Ishikawa (cell line): Measurements from ENCODE around the gene NIPA2.

Experiments used
- CEBPB ChIP-seq: IDR thresholded peaks from 2 replicates; pipeline ENCODE4 v1.6.1; 2012
- CREB1 ChIP-seq: IDR thresholded peaks from 2 replicates; pipeline ENCODE4 v1.6.1; 2012; ENCODE audit warnings: low read depth
- EGR1 ChIP-seq: IDR thresholded peaks from 2 replicates; pipeline ENCODE4 v1.6.1; 2012
- EP300 ChIP-seq: IDR thresholded peaks from 2 replicates; pipeline ENCODE4 v1.6.1; 2012; ENCODE audit warnings: borderline replicate concordance
- FOXM1 ChIP-seq: IDR thresholded peaks from 2 replicates; pipeline ENCODE4 v1.6.1; 2012; ENCODE audit warnings: low read depth, borderline replicate concordance
- MAX ChIP-seq: IDR thresholded peaks from 2 replicates; pipeline ENCODE4 v1.6.1; 2012
- RAD21 ChIP-seq: IDR thresholded peaks from 2 replicates; pipeline ENCODE4 v1.6.1; 2012; ENCODE audit warnings: low read depth
- TAF1 ChIP-seq: IDR thresholded peaks from 2 replicates; pipeline ENCODE4 v1.6.1; 2012; ENCODE audit warnings: low read depth, mild to moderate bottlenecking
- TCF12 ChIP-seq: IDR thresholded peaks from 2 replicates; pipeline ENCODE4 v1.6.1; 2012; ENCODE audit warnings: low read depth
- YY1 ChIP-seq: IDR thresholded peaks from 2 replicates; pipeline ENCODE4 v1.6.1; 2012; ENCODE audit warnings: low read depth
- TF ChIP-seq, protein P1 (sequence below): IDR thresholded peaks from 2 replicates; pipeline ENCODE4 v1.6.1; 2012; ENCODE audit warnings: low read depth, mild to moderate bottlenecking
- TF ChIP-seq, protein P2 (sequence below): IDR thresholded peaks from 2 replicates; pipeline ENCODE4 v1.6.1; 2012

GRCh38 chr15:22883196-22883595, 44.7 kb downstream of the NIPA2 start:
- TF ChIP-seq YY1, result no peak
- no peak for TF ChIP-seq MAX
- TF ChIP-seq RAD21, result no peak
- TF ChIP-seq, protein P1, sequence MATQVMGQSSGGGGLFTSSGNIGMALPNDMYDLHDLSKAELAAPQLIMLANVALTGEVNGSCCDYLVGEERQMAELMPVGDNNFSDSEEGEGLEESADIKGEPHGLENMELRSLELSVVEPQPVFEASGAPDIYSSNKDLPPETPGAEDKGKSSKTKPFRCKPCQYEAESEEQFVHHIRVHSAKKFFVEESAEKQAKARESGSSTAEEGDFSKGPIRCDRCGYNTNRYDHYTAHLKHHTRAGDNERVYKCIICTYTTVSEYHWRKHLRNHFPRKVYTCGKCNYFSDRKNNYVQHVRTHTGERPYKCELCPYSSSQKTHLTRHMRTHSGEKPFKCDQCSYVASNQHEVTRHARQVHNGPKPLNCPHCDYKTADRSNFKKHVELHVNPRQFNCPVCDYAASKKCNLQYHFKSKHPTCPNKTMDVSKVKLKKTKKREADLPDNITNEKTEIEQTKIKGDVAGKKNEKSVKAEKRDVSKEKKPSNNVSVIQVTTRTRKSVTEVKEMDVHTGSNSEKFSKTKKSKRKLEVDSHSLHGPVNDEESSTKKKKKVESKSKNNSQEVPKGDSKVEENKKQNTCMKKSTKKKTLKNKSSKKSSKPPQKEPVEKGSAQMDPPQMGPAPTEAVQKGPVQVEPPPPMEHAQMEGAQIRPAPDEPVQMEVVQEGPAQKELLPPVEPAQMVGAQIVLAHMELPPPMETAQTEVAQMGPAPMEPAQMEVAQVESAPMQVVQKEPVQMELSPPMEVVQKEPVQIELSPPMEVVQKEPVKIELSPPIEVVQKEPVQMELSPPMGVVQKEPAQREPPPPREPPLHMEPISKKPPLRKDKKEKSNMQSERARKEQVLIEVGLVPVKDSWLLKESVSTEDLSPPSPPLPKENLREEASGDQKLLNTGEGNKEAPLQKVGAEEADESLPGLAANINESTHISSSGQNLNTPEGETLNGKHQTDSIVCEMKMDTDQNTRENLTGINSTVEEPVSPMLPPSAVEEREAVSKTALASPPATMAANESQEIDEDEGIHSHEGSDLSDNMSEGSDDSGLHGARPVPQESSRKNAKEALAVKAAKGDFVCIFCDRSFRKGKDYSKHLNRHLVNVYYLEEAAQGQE, result no peak
- TF ChIP-seq FOXM1, result no peak
- no peak for TF ChIP-seq CREB1
- no peak for TF ChIP-seq EGR1
- no peak for TF ChIP-seq EP300
- TF ChIP-seq TCF12, result no peak
- no peak for TF ChIP-seq TAF1
- no peak for TF ChIP-seq CEBPB
- TF ChIP-seq, protein P2, sequence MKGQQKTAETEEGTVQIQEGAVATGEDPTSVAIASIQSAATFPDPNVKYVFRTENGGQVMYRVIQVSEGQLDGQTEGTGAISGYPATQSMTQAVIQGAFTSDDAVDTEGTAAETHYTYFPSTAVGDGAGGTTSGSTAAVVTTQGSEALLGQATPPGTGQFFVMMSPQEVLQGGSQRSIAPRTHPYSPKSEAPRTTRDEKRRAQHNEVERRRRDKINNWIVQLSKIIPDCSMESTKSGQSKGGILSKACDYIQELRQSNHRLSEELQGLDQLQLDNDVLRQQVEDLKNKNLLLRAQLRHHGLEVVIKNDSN, result no peak
